ENCODE data around the gene CCDC184. TPM values are rescaled to one million over a fixed set of nuclear protein-coding genes. Genes with fewer than 3 reads are reported as not detected.
A peak's percentile ranks its signal among the peaks of the same experiment; 100 is the strongest.

Gene CCDC184
- total and polyA plus RNA-seq, 11 donors: 0.25 to 1.5 (median 0.65) TPM

GRCh38 chr12:48165089-48165981 lies 18.1 kb upstream of the CCDC184 start:
- whole genome bisulfite sequencing, 4 donors: 10 to 25% (median 16%) methylated on average over 2 of the region's 2 CpGs
- Histone ChIP-seq H3K27ac (no peak overlapping the region), H3K4me3 (no peak overlapping the region), H3K27me3 (peaks cover 0 to 9% (median 0%) of the 10 kb centered on the region in 9 donors), H3K4me1 (peaks cover 0 to 4% (median 0%) of the 10 kb centered on the region in 12 donors), H3K9me3 (no peaks in the 10 kb centered on the region), H3K36me3 (no peaks in the 10 kb centered on the region)
- intact Hi-C loops (cut with DNase I): loop anchor here (1.0 to 10.0 kb wide), 5 partner anchors 81 to 201 kb away; partner anchors contain the start of gene TMEM106C (in 3 of the 10)
- TF ChIP-seq, protein P1, sequence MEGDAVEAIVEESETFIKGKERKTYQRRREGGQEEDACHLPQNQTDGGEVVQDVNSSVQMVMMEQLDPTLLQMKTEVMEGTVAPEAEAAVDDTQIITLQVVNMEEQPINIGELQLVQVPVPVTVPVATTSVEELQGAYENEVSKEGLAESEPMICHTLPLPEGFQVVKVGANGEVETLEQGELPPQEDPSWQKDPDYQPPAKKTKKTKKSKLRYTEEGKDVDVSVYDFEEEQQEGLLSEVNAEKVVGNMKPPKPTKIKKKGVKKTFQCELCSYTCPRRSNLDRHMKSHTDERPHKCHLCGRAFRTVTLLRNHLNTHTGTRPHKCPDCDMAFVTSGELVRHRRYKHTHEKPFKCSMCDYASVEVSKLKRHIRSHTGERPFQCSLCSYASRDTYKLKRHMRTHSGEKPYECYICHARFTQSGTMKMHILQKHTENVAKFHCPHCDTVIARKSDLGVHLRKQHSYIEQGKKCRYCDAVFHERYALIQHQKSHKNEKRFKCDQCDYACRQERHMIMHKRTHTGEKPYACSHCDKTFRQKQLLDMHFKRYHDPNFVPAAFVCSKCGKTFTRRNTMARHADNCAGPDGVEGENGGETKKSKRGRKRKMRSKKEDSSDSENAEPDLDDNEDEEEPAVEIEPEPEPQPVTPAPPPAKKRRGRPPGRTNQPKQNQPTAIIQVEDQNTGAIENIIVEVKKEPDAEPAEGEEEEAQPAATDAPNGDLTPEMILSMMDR (IDR thresholded peaks at IDR 0.05): peak; percentile 78 to 97 (median 92)
- no peak for TF ChIP-seq POLR2A (IDR thresholded peaks at IDR 0.05)
- peak in 2 of 4 donors; percentile 44 to 64 for ATAC-seq
- DNase-seq: peak in 1 of 5 donors; percentile 26

DNA sequence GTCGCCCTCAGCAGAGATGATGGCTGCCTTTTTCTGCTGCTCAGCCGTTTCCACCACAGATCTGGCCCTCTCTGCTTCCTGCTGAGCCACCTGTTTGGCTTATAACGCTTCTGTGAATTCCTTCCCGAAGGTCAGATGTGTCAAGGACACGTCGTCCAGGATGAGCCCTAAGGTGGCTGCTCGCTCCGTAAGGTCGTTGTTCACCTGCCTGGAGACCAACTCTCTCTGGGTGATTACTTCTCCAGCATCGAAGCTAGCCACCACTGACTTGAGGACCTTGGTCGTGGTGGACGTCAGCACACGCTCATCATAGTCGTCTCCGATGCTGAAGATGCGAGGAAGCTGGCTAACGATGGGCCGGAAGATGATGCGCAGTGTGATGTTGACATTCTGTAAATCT lies 14.4 kb upstream of the CCDC184 start:
- Histone ChIP-seq H3K27ac (no peak overlapping the region), H3K4me1 (no peaks in the 10 kb centered on the region), H3K36me3 (no peaks in the 10 kb centered on the region), H3K9me3 (no peaks in the 10 kb centered on the region), H3K4me3 (no peak overlapping the region), H3K27me3 (peaks cover 0 to 13% (median 0%) of the 10 kb centered on the region in 9 donors)
- no peak for DNase-seq
- intact Hi-C loops (cut with DNase I): loop anchor here in 6 of 10 donors (5.0 to 10.0 kb wide), 2 partner anchors 87 to 204 kb away; partner anchors contain the start of gene TMEM106C (in 3 of the 6)
- no peak for ATAC-seq
- no peak for TF ChIP-seq POLR2A (IDR thresholded peaks at IDR 0.05)
- TF ChIP-seq, protein P1 (IDR thresholded peaks at IDR 0.05): no peak
- WGBS, 4 donors: 83 to 89% (median 88%) methylated on average over 19 of the region's 19 CpGs

DNA sequence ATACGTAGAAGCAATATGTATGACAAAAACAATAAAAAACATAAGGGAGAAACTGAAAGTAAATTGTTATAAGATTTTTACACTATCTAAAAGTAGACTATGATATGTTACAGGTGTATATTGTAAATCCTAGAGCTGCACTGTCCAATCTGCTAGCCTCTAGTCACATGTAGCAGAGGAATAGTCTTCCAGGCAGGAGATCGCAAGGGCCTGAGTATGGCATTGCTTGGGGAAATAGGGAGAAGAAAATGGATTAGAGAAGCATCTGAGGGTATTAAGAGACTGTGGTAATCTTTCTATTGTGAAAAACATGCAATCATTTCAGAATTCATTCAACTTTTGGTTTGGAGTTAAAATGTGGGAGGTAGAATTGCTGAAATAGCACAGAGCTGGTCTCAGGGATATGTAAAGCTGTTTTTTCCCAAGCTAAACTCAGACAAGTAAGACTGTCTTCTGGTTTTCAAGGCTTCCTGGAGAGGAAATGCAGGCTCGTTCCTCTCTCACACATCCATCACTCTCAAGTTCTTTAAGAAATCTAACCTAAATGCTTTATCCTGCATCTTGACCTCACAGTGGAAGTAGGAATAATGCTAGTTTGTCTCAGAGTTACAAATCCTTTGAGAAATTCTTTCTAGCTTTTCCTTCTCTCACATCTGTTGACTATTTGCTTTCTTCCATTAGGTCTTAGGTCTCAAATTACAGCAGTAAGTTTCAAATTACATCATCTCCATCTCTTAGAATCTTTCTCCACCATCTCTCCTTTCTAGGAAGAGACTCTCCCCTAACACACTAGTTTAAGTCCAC lies 7.6 kb upstream of the CCDC184 start:
- Histone ChIP-seq H3K4me3 (no peak overlapping the region), H3K27ac (no peak overlapping the region), H3K4me1 (no peaks in the 10 kb centered on the region), H3K36me3 (no peaks in the 10 kb centered on the region), H3K27me3 (peaks cover 0 to 36% (median 17%) of the 10 kb centered on the region in 9 donors), H3K9me3 (no peaks in the 10 kb centered on the region)
- intact Hi-C loops (cut with DNase I): no loop called here
- TF ChIP-seq POLR2A (IDR thresholded peaks at IDR 0.05): no peak
- TF ChIP-seq, protein P1 (IDR thresholded peaks at IDR 0.05): no peak
- no peak for ATAC-seq
- 67 to 73% (median 69%) methylated on average over 3 of the region's 3 CpGs for WGBS, 4 donors
- no peak for DNase-seq

DNA sequence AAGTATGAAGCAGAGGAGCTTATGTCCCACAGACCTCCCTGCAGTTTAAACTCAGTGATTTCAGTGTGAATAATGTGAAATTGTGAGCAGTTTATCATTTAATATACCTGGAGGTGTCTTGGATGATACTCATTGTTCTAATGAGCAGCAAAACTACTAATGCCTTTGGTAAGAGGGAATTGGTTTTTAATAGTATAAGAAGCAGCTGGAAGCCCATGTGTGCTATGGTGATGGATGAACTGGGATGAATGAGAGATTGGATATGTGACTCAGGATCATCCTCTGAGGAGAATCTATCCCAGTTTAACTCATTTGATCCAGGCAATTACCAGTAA lies 7.1 kb upstream of the CCDC184 start:
- no peaks in the 10 kb centered on the region for H3K36me3 ChIP-seq
- intact Hi-C loops (cut with DNase I): no loop called here
- no peak for TF ChIP-seq POLR2A (IDR thresholded peaks at IDR 0.05)
- H3K27me3 ChIP-seq: peaks cover 6 to 42% (median 23%) of the 10 kb centered on the region in 9 donors
- ATAC-seq (no peak), DNase-seq (no peak)
- no peaks in the 10 kb centered on the region for H3K4me1 ChIP-seq
- H3K4me3 ChIP-seq: no peak overlapping the region
- H3K9me3 ChIP-seq: no peaks in the 10 kb centered on the region
- no peak overlapping the region for H3K27ac ChIP-seq
